ENCODE data around the gene PDE3A.

DNA sequence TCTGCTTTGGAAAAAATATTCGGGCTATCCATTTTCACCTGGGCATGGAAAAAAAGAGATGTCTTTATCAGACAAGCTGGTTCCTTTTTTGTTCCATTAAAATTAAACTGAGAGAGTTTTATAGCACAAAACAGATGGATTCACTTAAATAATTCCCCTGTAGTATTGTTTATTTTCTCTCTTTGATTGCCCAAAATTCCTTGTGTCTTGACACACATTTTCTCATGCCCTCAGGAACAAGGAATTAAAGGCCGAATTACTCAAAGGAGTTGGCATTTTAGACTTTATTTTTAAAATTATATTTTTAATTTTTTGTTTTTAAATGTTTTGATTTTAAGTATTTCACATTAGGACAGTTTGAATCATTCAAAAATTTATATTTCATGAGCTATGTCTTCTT is 257.2 kb downstream of the PDE3A start:
- TF ChIP-seq, protein P1, sequence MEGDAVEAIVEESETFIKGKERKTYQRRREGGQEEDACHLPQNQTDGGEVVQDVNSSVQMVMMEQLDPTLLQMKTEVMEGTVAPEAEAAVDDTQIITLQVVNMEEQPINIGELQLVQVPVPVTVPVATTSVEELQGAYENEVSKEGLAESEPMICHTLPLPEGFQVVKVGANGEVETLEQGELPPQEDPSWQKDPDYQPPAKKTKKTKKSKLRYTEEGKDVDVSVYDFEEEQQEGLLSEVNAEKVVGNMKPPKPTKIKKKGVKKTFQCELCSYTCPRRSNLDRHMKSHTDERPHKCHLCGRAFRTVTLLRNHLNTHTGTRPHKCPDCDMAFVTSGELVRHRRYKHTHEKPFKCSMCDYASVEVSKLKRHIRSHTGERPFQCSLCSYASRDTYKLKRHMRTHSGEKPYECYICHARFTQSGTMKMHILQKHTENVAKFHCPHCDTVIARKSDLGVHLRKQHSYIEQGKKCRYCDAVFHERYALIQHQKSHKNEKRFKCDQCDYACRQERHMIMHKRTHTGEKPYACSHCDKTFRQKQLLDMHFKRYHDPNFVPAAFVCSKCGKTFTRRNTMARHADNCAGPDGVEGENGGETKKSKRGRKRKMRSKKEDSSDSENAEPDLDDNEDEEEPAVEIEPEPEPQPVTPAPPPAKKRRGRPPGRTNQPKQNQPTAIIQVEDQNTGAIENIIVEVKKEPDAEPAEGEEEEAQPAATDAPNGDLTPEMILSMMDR (IDR thresholded peaks at IDR 0.05 in 4 of 5, conservative IDR thresholded peaks at IDR 0.05 in 1 of 5) = no peak
- no peak for TF ChIP-seq POLR2A (IDR thresholded peaks at IDR 0.05)

All from gastrocnemius medialis (tissue), 4 donors.